GM10847 (cell line): ENCODE results near the gene PTPRU.

Experiments
- POLR2A ChIP-seq: IDR thresholded peaks from 2 replicates; pipeline ENCODE4 v1.6.1; 2011; ENCODE audit not compliant: insufficient read length; ENCODE audit errors: extremely low read depth

PTPRU gene

GRCh38 chr1:29284286-29284960 is 48.1 kb downstream of the PTPRU start:
- no peak for TF ChIP-seq POLR2A

- TF ChIP-seq POLR2A: no peak
These were observed 48.7 kb downstream of the PTPRU start for GRCh38 chr1:29284961-29285560.

GRCh38 chr1:29285771-29286170 is 49.4 kb downstream of the PTPRU start:
- no peak for TF ChIP-seq POLR2A

GRCh38 chr1:29286194-29286767 is 50.0 kb downstream of the PTPRU start:
- no peak for TF ChIP-seq POLR2A

GRCh38 chr1:29289493-29289892 is 53.2 kb downstream of the PTPRU start:
- no peak for TF ChIP-seq POLR2A

GRCh38 chr1:29290414-29290985 is 54.2 kb downstream of the PTPRU start:
- TF ChIP-seq POLR2A: no peak

GRCh38 chr1:29291756-29292155 is 55.4 kb downstream of the PTPRU start:
- TF ChIP-seq POLR2A: no peak

- no peak for TF ChIP-seq POLR2A
These were observed 56.0 kb downstream of the PTPRU start for GRCh38 chr1:29292344-29292743.

- TF ChIP-seq POLR2A: no peak
These were observed 61.1 kb downstream of the PTPRU start for GRCh38 chr1:29297450-29297849.

GRCh38 chr1:29298246-29298645 is 61.9 kb downstream of the PTPRU start:
- TF ChIP-seq POLR2A: no peak

- no peak for TF ChIP-seq POLR2A
These were observed 63.1 kb downstream of the PTPRU start for GRCh38 chr1:29299446-29299845.

GRCh38 chr1:29303201-29304024 is 67.1 kb downstream of the PTPRU start:
- no peak for TF ChIP-seq POLR2A

- no peak for TF ChIP-seq POLR2A
These were observed 67.8 kb downstream of the PTPRU start for GRCh38 chr1:29304025-29304684.

GRCh38 chr1:29305943-29306342 is 69.6 kb downstream of the PTPRU start:
- no peak for TF ChIP-seq POLR2A

- no peak for TF ChIP-seq POLR2A
These were observed 70.3 kb downstream of the PTPRU start for GRCh38 chr1:29306471-29307140.

GRCh38 chr1:29309075-29309474 is 72.8 kb downstream of the PTPRU start:
- no peak for TF ChIP-seq POLR2A
